Neural crest cell (in vitro differentiated cells): ENCODE measurements around the gene FBXW11. TPM values are rescaled to one million over a fixed set of nuclear protein-coding genes. Genes with fewer than 3 reads are reported as not detected.
A peak's percentile ranks its signal among the peaks of the same experiment; 100 is the strongest.

ENCODE experiments used
- DNase-seq: peaks from one replicate; pipeline ENCODE4 v3.0.0; 2021; ENCODE audit warnings: low read depth, mixed read lengths, low spot score
- H3K27ac Mint-ChIP-seq: one replicate; pipeline ENCODE4 v1.8.0; 2021; ENCODE audit warnings: mild to moderate bottlenecking, mixed read lengths; ENCODE audit not compliant: unreplicated experiment
- H3K27me3 Mint-ChIP-seq: 2 replicates; pipeline ENCODE4 v1.8.0; 2021; ENCODE audit warnings: low read depth, mild to moderate bottlenecking, mixed read lengths
- H3K36me3 Mint-ChIP-seq: 2 replicates; pipeline ENCODE4 v1.8.0; 2021; ENCODE audit warnings: low read depth, mild to moderate bottlenecking, mixed read lengths
- H3K4me1 Mint-ChIP-seq: 2 replicates; pipeline ENCODE4 v1.8.0; 2021; ENCODE audit warnings: mixed read lengths
- H3K4me3 Mint-ChIP-seq: one replicate; pipeline ENCODE4 v1.8.0; 2021; ENCODE audit warnings: mild to moderate bottlenecking, mixed read lengths
- H3K9me3 Mint-ChIP-seq: 2 replicates; pipeline ENCODE4 v1.8.0; 2021; ENCODE audit warnings: mixed read lengths
- total RNA-seq: library from RNA; stranded (reverse); gene quantifications from 2 replicates; pipeline ENCODE4 v1.2.1, GENCODE V29; 2021
- TF ChIP-seq, protein P1 (sequence below): fragments of 200-600 bp; sonication (generic); conservative IDR thresholded peaks from 2 replicates; pipeline ENCODE4 v1.5.0; 2021; ENCODE audit warnings: antibody characterized with exemption, mild to moderate bottlenecking

FBXW11 gene
- total RNA-seq, 1 donor from 2014 or later: 66.6 TPM

DNA sequence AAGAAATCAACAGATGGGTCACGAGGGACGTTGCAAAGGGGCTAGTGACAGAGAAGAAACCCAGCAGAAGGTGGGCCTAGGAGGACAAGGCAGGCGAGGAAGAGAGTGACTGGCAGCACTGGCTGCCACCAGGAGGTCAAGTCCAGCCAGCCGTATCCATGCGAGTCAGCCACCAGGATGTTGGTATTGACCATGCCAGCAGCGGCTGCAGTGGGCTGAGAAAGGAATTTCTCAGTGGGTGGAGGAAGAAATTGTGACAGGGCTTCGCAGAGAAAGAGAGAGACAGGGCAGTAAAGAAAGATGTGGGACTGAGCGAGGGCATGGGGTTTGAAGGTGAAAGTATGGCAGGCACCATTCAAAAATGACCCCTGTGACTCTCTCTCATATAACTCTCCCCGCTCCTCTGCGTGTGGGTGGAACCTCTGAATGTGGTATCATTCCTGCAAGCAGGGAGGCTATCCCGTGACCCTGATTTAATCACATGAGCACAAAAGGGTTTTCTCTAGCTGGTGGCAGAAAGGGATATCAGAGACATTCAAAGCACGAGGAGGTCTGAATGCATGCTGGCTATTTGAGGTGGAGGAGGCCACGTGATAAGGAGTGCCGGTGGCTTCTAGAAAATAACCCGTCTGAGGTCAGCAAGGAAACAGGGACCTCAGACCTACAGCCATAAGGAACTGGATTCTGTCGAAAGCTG, 45.4 kb upstream of the FBXW11 start:
- TF ChIP-seq, protein P1, sequence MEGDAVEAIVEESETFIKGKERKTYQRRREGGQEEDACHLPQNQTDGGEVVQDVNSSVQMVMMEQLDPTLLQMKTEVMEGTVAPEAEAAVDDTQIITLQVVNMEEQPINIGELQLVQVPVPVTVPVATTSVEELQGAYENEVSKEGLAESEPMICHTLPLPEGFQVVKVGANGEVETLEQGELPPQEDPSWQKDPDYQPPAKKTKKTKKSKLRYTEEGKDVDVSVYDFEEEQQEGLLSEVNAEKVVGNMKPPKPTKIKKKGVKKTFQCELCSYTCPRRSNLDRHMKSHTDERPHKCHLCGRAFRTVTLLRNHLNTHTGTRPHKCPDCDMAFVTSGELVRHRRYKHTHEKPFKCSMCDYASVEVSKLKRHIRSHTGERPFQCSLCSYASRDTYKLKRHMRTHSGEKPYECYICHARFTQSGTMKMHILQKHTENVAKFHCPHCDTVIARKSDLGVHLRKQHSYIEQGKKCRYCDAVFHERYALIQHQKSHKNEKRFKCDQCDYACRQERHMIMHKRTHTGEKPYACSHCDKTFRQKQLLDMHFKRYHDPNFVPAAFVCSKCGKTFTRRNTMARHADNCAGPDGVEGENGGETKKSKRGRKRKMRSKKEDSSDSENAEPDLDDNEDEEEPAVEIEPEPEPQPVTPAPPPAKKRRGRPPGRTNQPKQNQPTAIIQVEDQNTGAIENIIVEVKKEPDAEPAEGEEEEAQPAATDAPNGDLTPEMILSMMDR: no peak
- peak overlapping the region; percentile 73 for H3K27ac Mint-ChIP-seq
- no peaks in the 10 kb centered on the region for H3K9me3 Mint-ChIP-seq
- DNase-seq: no peak
- H3K27me3 Mint-ChIP-seq: no peaks in the 10 kb centered on the region
- peaks cover 20% of the 10 kb centered on the region for H3K4me1 Mint-ChIP-seq
- H3K4me3 Mint-ChIP-seq: no peak overlapping the region
- H3K36me3 Mint-ChIP-seq: peaks cover 11% of the 10 kb centered on the region

DNA sequence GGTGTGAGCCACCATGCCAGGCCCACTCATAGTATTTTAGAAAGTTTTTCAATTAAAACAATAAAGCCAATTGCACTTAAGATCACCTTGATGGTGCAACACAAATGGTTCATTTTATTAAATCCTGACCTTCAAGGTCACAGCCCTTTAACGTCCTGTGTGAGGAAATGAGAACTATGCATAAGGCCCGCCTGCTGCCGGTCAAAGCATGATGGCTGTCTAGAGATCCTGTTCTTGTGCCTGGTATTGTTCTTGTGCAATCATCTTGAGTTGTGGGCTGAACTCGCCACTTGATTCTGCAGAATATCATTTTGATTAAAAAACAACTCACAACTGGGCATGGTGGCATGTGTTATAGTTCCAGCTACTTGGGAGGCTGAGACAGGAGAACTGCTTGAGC, 43.6 kb upstream of the FBXW11 start:
- H3K4me1 Mint-ChIP-seq: peaks cover 20% of the 10 kb centered on the region
- H3K9me3 Mint-ChIP-seq: no peaks in the 10 kb centered on the region
- H3K4me3 Mint-ChIP-seq: no peak overlapping the region
- TF ChIP-seq, protein P1: no peak
- no peak for DNase-seq
- H3K27ac Mint-ChIP-seq: no peak overlapping the region
- peaks cover 8% of the 10 kb centered on the region for H3K36me3 Mint-ChIP-seq
- no peaks in the 10 kb centered on the region for H3K27me3 Mint-ChIP-seq

DNA sequence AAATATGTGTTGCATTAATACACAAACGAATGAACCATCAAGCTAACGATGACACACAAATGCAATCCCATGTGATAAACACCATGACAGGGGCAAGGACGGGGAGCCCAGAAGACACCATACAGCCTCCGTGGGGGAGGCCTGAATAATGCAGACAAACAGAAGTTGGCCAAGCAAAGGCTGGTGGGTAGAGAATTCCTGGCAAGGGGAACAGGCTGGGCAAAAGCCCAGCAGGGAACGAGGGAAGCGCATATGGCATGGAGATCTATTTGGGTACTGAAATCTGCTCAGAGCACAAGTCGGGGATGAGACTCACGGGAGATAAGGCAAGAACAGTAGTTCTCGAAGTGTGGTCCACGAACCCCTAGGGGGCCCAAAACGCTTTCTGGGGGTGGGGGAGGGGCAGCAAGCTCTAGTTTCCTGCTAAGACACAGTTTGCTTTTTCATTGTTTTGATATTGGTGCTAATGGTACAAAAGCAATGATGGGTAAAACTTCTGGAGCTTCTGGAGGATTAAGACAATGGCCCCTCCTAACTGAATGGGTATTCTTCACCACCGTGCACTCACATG, 42.9 kb upstream of the FBXW11 start:
- H3K9me3 Mint-ChIP-seq: no peaks in the 10 kb centered on the region
- no peak overlapping the region for H3K27ac Mint-ChIP-seq
- no peak for DNase-seq
- TF ChIP-seq, protein P1: no peak
- H3K4me3 Mint-ChIP-seq: no peak overlapping the region
- H3K4me1 Mint-ChIP-seq: peaks cover 20% of the 10 kb centered on the region
- no peaks in the 10 kb centered on the region for H3K27me3 Mint-ChIP-seq
- peaks cover 8% of the 10 kb centered on the region for H3K36me3 Mint-ChIP-seq

DNA sequence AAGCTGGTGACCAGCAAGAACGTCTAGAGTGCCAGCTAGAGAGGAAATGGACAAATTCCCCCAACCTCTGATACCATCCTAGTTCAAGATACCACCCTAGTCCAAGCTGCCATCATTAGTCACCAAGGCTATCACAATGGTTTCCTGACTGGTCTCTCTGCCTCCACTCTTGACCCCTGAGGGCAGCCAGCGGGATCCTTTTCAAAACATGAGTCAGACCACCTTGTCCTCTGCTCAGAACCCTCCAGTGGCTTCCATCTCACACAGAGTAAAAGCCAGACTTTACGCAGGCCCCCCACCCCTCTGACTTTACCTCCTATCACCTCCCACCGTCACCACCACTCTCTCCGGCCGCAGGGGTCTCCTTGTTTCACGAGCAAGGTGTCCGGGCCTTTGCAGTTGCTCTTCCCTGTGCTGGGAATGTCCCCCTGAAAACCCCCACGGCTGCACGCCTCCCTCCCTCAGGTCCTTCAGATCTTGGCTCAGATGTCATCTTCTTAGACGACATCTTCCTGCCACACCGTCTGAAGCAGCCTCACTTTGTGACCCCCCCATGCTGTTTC, 42.2 kb upstream of the FBXW11 start:
- no peaks in the 10 kb centered on the region for H3K9me3 Mint-ChIP-seq
- H3K4me1 Mint-ChIP-seq: peaks cover 20% of the 10 kb centered on the region
- H3K4me3 Mint-ChIP-seq: no peak overlapping the region
- no peaks in the 10 kb centered on the region for H3K27me3 Mint-ChIP-seq
- H3K36me3 Mint-ChIP-seq: peaks cover 8% of the 10 kb centered on the region
- TF ChIP-seq, protein P1: no peak
- DNase-seq: no peak
- peak overlapping the region; percentile 65 for H3K27ac Mint-ChIP-seq

DNA sequence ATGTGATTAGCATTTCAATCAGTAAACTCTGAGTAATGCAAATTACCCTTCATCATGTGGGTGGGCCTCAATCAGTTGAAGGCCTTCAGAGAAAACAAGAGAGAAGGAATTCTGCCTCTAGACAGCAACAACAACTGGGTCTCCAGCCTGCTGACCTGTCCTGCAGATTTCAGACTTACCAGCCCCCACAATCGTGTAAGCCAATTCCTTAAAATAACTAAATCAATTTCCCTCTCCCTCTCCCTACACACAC, 41.7 kb upstream of the FBXW11 start:
- H3K4me3 Mint-ChIP-seq: no peak overlapping the region
- H3K9me3 Mint-ChIP-seq: no peaks in the 10 kb centered on the region
- TF ChIP-seq, protein P1: no peak
- H3K27me3 Mint-ChIP-seq: no peaks in the 10 kb centered on the region
- peaks cover 8% of the 10 kb centered on the region for H3K36me3 Mint-ChIP-seq
- DNase-seq: no peak
- no peak overlapping the region for H3K27ac Mint-ChIP-seq
- peaks cover 20% of the 10 kb centered on the region for H3K4me1 Mint-ChIP-seq
